GM15510 (cell line): Measurements from ENCODE around the gene TMEM258.

Experiments
- POLR2A ChIP-seq: IDR thresholded peaks from 3 replicates; pipeline ENCODE4 v1.6.1; 2011; ENCODE audit warnings: borderline replicate concordance; ENCODE audit not compliant: insufficient read length; ENCODE audit errors: extremely low read depth

The TMEM258 gene

DNA sequence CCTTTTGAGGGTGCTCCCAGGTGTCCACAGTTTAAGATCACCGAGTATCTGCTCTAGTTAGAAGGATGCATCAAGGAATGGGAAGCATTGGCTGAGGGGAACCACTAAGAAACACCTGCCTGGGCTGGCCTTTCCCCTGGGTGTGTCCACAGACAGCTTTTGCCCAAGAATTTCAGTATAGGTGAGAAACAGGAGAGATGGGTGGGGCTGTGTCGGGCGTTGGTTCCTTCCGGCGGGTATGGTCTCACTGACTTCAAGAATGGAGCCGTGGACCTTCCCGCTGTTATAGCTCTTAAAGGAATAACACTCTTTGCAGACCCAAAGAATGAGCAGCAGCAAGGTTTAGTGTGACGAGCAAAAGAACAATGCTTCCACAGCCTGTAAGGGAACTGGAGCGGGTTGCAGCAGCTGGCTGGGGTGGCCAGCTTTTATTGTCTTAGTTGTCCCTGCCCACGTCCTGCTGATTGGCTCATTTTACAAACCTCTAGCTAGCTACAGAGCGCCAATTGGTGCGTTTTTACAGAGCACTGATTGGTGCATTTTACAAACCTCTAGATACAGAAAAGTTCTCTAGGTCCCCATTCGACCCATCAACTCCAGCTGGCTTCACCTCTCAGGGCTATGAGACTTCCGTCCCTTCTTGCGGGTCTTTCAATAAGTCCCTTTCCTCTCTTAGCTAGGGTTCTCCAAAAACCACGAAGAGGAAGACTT is 22.0 kb upstream of the TMEM258 start:
- no peak for TF ChIP-seq POLR2A

GRCh38 chr11:61812736-61813411 is 20.5 kb upstream of the TMEM258 start:
- no peak for TF ChIP-seq POLR2A

DNA sequence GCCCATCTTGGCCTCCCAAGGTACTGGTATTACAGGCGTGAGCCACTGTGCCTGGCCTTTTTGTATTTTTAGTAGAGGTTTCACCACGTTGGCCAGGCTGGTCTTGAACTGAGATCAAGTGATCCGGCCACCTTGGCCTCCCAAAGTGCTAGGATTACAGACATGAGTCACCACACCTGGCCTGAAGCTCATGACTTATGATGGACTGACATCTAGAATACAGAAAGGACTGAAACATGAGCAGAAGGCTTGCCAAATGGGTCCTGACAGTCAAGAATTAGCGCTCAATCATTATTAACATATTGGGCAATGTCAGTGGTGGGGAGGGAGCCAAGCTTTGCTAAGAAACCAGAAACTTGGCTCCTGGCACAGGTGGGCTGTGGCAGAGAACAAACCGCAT is 19.4 kb upstream of the TMEM258 start:
- no peak for TF ChIP-seq POLR2A

DNA sequence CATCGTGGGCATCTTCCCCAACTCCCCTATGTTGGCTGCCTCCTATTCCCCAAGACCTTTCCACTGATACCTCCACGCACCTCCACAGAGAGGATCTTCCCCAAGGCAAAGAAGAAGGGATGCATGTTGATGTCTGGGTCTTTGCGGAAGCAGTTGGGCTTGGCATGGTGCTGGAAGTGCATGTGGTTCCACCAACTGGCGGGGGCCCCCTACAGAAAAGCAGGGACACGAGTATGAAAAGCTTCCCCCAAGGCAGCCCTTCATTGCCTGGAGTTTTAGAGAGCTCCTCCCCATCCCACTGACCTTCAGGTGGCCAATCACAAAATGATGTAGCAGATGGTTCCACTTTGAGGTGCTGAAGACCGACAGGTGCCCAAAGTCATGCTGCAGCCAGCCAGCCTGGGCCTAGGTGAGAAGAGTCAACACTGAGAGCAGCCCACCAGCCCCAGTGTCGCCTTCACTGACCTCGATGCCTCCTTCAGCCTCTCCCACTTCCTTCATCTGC is 18.3 kb upstream of the TMEM258 start:
- TF ChIP-seq POLR2A = no peak

GRCh38 chr11:61806785-61807184 is 14.4 kb upstream of the TMEM258 start:
- no peak for TF ChIP-seq POLR2A

DNA sequence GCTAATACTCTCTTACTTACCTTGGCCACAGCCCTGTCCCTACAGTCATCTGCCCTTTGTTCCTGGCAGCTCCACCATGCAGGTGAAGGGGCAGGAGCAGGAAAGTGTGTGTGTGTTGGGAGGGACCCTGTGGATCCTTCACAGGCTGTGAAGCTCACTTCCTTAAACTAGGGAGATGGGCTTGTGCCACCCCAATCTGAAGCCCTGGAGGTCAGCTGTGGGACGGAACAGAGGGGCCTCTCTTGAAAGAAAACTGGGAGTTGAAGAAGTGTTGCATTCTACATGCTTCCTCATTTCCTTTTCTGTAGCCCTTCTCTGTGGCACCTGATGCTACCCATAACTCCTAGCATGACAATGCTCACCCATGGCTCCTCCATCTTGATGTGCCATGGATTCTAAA is 12.7 kb upstream of the TMEM258 start:
- no peak for TF ChIP-seq POLR2A

GRCh38 chr11:61803889-61804647 is 11.7 kb upstream of the TMEM258 start:
- TF ChIP-seq POLR2A = no peak

GRCh38 chr11:61802605-61803004 is 10.2 kb upstream of the TMEM258 start:
- no peak for TF ChIP-seq POLR2A

GRCh38 chr11:61800331-61801281 is 8.2 kb upstream of the TMEM258 start:
- no peak for TF ChIP-seq POLR2A

DNA sequence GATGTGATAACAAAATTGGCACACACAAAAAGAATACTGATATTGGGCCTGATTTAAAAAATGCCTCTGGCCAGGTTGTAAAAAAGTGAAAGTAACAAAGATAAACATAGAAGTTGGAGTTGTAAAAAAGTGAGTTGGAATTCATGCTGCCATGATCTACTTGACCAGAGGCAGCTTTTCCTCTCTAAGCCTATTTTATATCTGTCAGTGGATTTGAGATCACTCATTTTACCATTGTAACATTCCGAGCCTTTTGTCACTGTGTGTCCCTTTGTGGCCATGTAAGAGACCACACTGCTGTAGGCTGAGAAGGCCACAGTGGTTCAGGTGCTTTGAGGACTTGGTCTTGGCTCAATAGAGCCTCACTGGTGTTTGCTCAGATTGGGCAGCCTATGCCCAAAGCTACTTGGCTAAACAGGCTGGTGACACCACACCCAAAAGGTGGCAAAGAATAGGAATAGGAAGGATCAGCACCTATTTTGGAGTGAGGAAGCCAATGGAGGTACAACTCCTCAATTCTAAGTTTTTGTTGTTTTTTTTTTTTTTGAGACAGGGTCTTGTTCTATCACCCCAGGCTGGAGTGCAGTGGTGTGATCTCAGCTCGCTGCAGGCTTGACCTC is 7.4 kb upstream of the TMEM258 start:
- no peak for TF ChIP-seq POLR2A

GRCh38 chr11:61797263-61797944 is 5.0 kb upstream of the TMEM258 start:
- TF ChIP-seq POLR2A = no peak

DNA sequence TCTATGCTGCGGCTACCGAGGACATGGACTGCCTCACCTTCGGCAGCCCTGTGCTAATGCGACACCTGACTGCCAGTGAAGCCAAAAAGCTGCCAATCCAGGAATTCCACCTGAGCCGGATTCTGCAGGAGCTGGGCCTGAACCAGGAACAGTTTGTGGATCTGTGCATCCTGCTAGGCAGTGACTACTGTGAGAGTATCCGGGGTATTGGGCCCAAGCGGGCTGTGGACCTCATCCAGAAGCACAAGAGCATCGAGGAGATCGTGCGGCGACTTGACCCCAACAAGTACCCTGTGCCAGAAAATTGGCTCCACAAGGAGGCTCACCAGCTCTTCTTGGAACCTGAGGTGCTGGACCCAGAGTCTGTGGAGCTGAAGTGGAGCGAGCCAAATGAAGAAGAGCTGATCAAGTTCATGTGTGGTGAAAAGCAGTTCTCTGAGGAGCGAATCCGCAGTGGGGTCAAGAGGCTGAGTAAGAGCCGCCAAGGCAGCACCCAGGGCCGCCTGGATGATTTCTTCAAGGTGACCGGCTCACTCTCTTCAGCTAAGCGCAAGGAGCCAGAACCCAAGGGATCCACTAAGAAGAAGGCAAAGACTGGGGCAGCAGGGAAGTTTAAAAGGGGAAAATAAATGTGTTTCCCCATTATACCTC is 3.6 kb upstream of the TMEM258 start:
- TF ChIP-seq POLR2A = no peak

- no peak for TF ChIP-seq POLR2A
These were observed 3.1 kb upstream of the TMEM258 start for GRCh38 chr11:61795459-61795858.
